Stimulated activated CD8-positive, alpha-beta memory T cell treated with anti-CD3 and anti-CD28 coated beads, Interleukin-7, amount 100 ng/mL, for 48 hours (primary cell): ENCODE measurements around the gene PACRG.
"Not testable (repeated sequence)": the region's sequence is repeated elsewhere in the genome, so short reads cannot be mapped to it uniquely, and the experiment has no call there.

Experiments used
- DNase-seq, 2 donors: peaks; one replicate each; pipeline ENCODE4 v3.0.0-alpha.2; 2020; ENCODE audit warnings: low read depth in 1 of 2; ENCODE audit errors: extremely low read depth in 1 of 2

PACRG gene

GRCh38 chr6:162983234-162983633 is 255.5 kb downstream of the PACRG start:
- not testable (repeated sequence) for DNase-seq

- DNase-seq = no peak
These were observed 271.0 kb downstream of the PACRG start for GRCh38 chr6:162998777-162999176.

GRCh38 chr6:162999575-163000285 is 272.0 kb downstream of the PACRG start:
- no peak for DNase-seq

- no peak for DNase-seq
These were observed 273.6 kb downstream of the PACRG start for GRCh38 chr6:163001330-163001729.

GRCh38 chr6:163008186-163008585 is 280.4 kb downstream of the PACRG start:
- no peak for DNase-seq

GRCh38 chr6:163008626-163009025 is 280.9 kb downstream of the PACRG start:
- no peak for DNase-seq

- DNase-seq = no peak
These were observed 282.4 kb downstream of the PACRG start for GRCh38 chr6:163010145-163010544.

- DNase-seq = no peak
These were observed 287.0 kb downstream of the PACRG start for GRCh38 chr6:163014736-163015135.

GRCh38 chr6:163017801-163018200 is 290.0 kb downstream of the PACRG start:
- no peak for DNase-seq

GRCh38 chr6:163019926-163020325 is 292.2 kb downstream of the PACRG start:
- DNase-seq = no peak

GRCh38 chr6:163021054-163021453 is 293.3 kb downstream of the PACRG start:
- no peak for DNase-seq

- DNase-seq = no peak
These were observed 295.9 kb downstream of the PACRG start for GRCh38 chr6:163023700-163024099.

GRCh38 chr6:163026893-163027292 is 299.1 kb downstream of the PACRG start:
- DNase-seq = no peak

- no peak for DNase-seq
These were observed 303.2 kb downstream of the PACRG start for GRCh38 chr6:163030980-163031379.

- DNase-seq = no peak
These were observed 304.2 kb downstream of the PACRG start for GRCh38 chr6:163031931-163032330.

- DNase-seq = no peak
These were observed 308.4 kb downstream of the PACRG start for GRCh38 chr6:163036160-163036645.

- DNase-seq = no peak
These were observed 310.5 kb downstream of the PACRG start for GRCh38 chr6:163038317-163038716.

- DNase-seq = no peak
These were observed 320.6 kb downstream of the PACRG start for GRCh38 chr6:163048345-163048744.

- DNase-seq = no peak
These were observed 326.0 kb downstream of the PACRG start for GRCh38 chr6:163053667-163054344.

GRCh38 chr6:163054641-163055040 is 326.9 kb downstream of the PACRG start:
- DNase-seq = no peak

GRCh38 chr6:163057260-163057659 is 329.5 kb downstream of the PACRG start:
- no peak for DNase-seq

- DNase-seq = no peak
These were observed 335.0 kb downstream of the PACRG start for GRCh38 chr6:163062790-163063189.
